ENCODE data around the gene MYLK.

The MYLK gene

DNA sequence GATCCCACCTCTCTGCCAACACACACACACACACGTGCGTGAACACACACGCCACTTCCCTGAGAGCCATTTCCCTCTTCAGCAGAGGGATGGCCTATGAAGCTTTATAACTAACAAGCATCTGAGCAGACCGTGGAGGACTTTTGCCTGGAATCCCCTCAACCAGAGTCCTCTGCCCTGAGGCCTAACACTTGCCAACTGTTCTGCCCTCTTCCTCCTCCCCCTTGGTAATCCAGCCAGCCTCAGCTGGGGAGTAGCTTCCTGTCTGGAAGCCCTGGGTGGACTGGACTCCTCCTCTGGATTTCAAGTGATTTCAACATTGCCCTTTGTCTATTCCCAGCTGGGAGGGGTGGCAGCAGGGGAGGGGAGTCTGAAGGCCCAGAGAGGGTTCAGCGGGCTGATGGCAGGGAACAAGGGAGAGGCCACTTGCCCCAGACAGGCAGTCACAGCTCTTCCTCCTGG, 230.9 kb downstream of the MYLK start:
- DNase-seq (ENCODE audit: low read depth in 2 of 2, low spot score in 1 of 2) = no peak

DNA sequence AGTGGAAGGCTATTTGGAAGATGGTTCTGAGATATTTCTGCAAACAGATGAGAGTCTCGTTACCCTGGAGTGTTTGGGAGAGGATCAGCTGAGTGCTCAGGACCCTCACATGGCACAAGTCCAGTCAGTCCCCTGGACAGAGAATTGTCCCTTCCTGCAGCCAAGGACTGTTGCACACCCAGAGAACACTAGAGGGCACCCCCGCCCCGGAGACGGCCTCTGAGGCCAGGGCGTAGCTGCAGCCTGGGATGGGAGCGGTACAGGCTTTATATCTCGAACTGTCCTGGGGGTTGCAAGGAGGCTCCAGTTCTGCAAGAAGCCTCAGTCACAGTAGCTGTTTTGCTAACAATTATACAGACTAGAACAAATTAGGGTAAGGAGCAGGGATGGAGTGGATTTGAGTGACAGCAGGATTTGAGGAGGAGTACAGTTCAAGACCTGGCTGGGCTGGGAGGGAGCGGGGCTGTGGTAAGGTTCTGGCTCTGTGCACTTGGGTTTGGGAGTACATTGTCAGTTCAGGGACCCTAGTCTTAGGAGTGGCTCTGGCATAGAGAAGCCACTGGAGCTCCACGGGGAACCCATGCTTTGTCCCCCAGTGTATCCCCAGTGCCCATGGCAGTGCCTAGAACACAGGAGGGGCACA, 231.7 kb downstream of the MYLK start:
- no peak for DNase-seq (ENCODE audit: low read depth in 2 of 2, low spot score in 1 of 2)

GRCh38 chr3:123651449-123652341, 232.4 kb downstream of the MYLK start:
- DNase-seq (ENCODE audit: low read depth in 2 of 2, low spot score in 1 of 2) = no peak

GRCh38 chr3:123650101-123650500, 234.0 kb downstream of the MYLK start:
- no peak for DNase-seq (ENCODE audit: low read depth in 2 of 2, low spot score in 1 of 2)

- DNase-seq (ENCODE audit: low read depth in 2 of 2, low spot score in 1 of 2) = no peak
These were observed 235.3 kb downstream of the MYLK start for GRCh38 chr3:123648696-123649405.

DNA sequence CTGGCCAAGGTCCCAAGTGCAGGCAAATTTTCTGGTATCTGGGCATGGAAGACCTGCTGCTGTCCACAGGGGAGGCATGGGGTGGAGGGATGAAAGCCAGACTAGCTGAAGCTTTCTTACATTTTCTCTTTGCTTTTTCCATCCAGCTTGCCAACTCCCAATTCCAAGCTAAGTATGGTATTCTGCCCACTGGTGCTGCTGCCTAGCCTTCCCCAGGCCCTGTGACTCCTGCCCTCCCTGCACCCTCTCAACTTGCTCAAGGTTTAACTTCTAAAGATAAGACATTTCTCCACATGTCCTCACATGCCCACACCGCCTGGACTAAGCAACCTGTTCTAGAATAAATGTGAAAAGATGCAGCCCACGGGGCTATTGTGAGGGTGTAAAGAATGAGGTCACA, 239.8 kb downstream of the MYLK start:
- no peak for DNase-seq (ENCODE audit: low read depth in 2 of 2, low spot score in 1 of 2)

- no peak for DNase-seq (ENCODE audit: low read depth in 2 of 2, low spot score in 1 of 2)
These were observed 241.2 kb downstream of the MYLK start for GRCh38 chr3:123642957-123643330.

- peak in 1 of 2 donors; percentile 17 for DNase-seq (ENCODE audit: low read depth in 2 of 2, low spot score in 1 of 2)
These were observed 241.8 kb downstream of the MYLK start for GRCh38 chr3:123642182-123642956.

DNA sequence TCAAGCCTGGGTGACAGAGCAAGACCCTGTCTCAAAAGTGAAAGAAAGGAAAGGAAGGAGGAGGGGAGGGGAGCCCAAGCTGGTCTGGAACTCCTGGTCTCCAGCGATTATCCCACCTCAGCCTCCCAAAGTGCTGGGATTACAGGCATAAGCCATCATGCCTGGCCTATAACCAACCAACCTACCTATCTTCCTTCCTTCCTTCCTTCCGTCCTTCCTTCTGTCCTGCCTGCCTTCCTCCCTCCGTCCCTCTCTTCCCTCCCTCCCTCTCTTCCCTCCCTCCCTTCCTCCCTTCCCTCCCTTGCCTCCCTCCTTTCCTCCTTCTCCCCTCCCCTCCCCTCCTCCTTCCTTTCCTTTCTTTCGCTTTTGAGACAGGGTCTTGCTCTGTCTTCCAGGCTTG, 242.6 kb downstream of the MYLK start:
- no peak for DNase-seq (ENCODE audit: low read depth in 2 of 2, low spot score in 1 of 2)

DNA sequence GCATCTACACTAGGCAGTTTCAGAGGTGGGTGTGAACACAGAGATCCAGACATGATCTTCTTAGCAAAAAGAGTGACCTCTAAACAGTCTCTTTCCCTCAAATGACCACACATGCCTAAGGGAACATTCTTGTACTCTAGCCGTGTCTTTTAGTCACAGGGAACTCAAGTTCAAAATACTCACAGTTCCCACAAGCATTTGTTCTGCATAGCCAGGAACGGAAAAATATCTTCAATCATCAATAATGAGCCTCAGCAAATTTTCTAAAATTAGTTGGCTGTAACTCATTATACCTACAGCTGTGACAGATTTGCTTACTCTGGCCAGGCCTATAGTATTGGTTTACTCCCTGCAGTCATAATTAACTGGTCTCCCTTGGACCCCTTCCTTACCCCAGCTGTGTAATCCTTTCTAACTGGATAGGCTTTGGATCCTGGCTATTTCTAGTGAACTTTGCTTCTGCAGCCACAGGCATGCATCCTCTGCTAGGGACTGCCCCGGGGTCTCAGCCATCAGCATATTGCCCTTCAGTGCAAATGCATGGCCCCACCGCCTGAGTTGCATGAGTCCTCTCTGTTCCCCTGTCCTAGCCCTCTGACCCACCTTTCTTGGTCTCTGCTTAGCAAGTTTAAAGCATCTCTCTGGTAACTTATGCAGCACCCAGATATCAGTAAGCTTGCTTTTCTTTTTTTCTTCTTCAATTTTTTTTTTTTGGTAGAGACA, 243.2 kb downstream of the MYLK start:
- DNase-seq (ENCODE audit: low read depth in 2 of 2, low spot score in 1 of 2) = no peak

DNA sequence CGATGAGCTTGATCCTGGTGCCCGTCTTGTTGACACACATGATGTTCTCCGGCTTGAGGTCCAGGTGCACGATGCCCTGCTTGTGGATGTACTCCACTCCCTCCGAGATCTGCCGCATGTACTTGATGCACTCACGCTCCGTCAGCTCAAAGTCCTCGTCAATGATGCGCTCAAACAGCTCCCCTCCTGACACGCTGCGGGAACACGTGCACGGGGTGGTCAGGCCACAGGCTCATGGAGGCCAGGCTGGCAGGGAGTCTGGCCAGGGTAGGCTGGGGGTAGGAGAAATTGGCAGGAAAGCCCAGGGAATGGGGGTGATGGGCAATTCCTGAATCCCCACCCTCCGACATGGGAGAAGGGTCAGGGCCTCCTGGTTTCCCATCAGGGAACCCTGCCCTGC, 243.8 kb downstream of the MYLK start:
- DNase-seq (ENCODE audit: low read depth in 2 of 2, low spot score in 1 of 2) = no peak

DNA sequence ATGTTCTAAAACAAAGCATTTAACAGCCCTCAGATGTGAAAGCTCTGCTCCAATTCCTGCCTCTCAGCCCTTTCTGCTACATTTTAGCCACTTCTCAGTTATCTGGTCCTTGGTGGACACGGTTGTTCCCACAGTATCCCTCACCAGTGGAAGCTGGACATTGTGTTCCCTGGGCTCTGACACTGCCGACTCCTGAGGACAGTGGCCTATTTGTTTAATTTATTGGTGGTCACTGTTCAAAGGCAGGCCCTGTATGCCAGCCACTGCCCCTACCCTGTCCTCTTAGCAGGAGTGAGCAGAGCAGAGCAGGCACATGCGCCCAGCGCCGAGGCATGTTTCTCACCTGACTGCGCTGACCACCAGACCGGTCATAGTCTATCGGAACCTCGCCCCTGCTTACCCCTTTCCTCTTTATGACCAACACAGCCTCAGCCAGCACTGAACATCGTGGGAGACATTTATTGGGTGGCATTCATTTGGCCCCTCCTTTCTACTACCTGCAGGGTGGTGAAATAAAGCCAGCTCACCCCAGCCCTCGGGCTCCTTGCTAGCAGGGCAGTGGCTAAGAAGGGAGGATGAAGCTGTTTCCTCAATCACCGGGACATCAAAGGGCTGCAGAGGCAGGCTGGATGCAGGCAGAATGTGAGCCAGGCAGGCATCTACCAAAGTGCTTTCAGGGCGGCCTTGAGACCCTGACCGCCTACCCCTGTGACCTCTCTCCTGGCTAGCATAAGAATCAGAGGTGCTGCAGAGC, 245.0 kb downstream of the MYLK start:
- DNase-seq (ENCODE audit: low read depth in 2 of 2, low spot score in 1 of 2) = no peak

DNA sequence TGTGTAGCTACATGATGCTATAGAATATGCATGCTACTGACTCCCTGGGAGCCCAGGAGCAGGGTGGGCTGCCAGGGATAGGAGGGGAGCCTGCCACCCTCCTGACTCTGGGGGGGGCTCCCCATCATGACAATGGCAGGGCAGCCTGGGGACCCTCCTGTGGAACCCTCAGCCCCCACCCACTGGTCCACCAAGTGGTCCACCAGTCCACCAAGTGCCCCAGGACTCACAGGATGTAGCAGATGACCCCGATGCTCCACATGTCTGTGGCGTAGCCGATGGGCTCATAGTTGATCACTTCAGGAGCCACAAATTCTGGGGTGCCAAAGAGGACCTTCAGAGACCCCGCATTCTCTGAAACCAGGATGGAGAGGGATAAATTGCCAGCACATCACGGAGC, 246.3 kb downstream of the MYLK start:
- DNase-seq (ENCODE audit: low read depth in 2 of 2, low spot score in 1 of 2) = no peak

DNA sequence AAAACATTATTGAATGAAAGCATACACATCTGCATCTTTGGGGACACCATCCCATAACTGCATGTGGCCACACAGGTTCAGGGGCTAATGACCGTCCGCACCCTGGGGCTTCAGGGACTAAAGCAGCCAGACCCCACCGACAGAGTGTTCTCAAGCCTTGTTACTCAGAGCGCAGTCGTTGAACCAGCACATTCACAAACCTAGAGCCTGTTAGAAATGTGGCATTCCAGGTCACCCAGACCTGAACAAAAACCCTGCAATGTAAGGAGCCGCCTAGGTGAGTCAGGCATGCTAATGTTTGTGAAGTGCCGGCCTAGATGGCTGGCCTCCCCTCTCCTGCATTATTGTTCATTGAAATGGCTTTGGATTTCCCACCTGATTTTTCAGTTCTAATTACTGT, 247.0 kb downstream of the MYLK start:
- DNase-seq (ENCODE audit: low read depth in 2 of 2, low spot score in 1 of 2) = no peak

GRCh38 chr3:123636431-123636841, 247.7 kb downstream of the MYLK start:
- DNase-seq (ENCODE audit: low read depth in 2 of 2, low spot score in 1 of 2) = no peak

DNA sequence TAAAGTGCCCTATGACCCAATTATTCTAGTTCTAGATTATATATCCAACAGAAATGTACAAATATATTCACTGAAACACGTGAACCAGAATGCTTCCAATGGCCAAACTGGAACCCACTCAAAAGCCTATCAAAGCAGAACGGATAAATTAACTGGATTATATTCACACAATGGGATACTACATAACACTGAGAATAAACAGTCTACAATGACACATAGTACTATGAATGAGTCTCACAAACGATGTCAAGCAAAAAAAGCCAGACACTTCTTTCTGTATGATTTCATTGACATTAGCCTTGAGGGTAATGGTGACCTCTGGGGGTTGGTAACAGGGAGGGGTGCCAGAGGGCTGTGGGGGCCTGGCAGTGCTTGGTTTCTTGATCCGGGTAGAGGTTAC, 248.4 kb downstream of the MYLK start:
- DNase-seq (ENCODE audit: low read depth in 2 of 2, low spot score in 1 of 2) = no peak

DNA sequence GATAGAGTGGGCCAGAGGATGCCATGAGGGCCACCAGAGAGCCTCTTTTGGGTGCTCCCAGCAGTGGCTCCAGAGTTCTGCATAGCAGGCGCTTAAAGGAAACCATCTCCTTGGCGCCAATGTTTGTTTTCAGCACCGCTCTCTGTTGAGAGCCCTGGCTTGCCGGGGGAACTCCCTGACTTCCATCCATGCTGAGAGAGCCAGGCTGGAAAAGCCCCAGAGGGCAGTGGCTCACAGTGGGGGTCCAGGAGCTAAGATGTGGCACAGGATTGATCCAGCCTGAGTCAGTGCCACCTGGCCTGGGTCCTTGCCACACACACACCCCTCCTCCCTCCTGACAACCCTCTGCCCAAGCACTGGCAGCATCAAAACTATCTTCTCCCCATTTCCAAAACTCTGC, 248.9 kb downstream of the MYLK start:
- no peak for DNase-seq (ENCODE audit: low read depth in 2 of 2, low spot score in 1 of 2)

GRCh38 chr3:123634149-123635051, 249.7 kb downstream of the MYLK start:
- no peak for DNase-seq (ENCODE audit: low read depth in 2 of 2, low spot score in 1 of 2)

DNA sequence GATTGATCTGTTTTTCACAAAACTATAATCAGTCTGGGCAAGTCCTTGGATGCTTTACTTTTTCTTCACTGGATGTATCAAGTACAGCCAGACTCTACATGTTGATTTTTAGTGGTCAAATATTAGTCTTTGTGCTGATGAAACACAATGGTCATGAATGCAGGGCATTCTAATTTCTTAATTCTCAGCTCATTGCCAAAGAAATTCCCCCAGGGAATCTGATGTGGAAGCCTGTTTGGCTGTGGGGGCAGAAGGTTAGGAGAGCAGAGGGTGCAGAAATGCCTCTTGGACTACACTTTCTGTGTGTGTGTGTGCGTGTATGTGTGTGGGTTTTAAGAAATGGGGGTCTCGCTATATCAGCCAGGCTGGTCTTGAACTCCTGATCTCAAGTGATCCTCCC, 250.6 kb downstream of the MYLK start:
- no peak for DNase-seq (ENCODE audit: low read depth in 2 of 2, low spot score in 1 of 2)

Data from stimulated activated CD8-positive, alpha-beta memory T cell treated with anti-CD3 and anti-CD28 coated beads, Interleukin-4, amount 100 ng/mL, for 1 hour (primary cell).